Measurements from ENCODE around the gene MRPL42.
"Not testable (repeated sequence)": the region's sequence is repeated elsewhere in the genome, so short reads cannot be mapped to it uniquely, and the experiment has no call there.

Gene MRPL42

DNA sequence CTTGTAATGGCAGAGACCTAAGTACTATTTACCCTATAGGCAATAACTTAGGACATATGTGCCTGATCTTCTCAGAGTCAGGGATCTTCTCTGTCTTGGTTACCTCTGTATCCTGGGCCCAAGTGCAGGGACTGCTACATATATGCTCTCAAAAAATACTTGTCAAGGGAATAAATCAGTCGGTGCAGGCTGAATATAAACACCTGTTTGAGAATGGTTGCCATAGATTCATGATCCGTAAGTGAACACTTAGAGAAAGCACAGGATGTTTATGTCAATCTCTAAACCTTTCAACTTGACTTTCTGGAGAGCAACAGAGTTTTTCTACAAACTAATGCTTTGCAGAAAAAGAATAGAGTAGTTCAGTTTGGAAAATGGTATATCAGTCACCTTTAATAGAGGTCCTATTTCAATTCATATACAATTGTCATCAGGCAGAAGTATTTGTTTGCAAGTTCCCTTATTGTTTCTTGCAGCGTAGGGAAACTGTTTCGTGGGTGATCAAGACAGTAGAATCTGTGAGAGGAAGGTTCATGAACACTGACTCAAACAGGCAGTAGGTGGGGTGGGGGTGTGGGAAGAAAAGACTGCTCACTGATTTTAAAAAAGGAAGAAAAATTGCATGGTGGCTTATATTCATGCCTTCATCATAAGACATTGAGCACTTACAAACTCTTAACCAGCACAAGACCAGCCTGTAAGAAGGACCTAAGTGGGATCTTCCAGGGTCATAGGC, 19.6 kb upstream of the MRPL42 start:
- no peak for DNase-seq (ENCODE audit: low read depth)

- no peak for DNase-seq (ENCODE audit: low read depth)
These were observed 18.5 kb upstream of the MRPL42 start for GRCh38 chr12:93448796-93449195.

GRCh38 chr12:93449277-93449676, 18.0 kb upstream of the MRPL42 start:
- DNase-seq (ENCODE audit: low read depth): no peak

- DNase-seq (ENCODE audit: low read depth): no peak
These were observed 15.7 kb upstream of the MRPL42 start for GRCh38 chr12:93451423-93452158.

GRCh38 chr12:93453633-93454032, 13.7 kb upstream of the MRPL42 start:
- DNase-seq (ENCODE audit: low read depth): peak; percentile 77

- no peak for DNase-seq (ENCODE audit: low read depth)
These were observed 11.2 kb upstream of the MRPL42 start for GRCh38 chr12:93456077-93456476.

- no peak for DNase-seq (ENCODE audit: low read depth)
These were observed 8.2 kb upstream of the MRPL42 start for GRCh38 chr12:93459097-93459496.

DNA sequence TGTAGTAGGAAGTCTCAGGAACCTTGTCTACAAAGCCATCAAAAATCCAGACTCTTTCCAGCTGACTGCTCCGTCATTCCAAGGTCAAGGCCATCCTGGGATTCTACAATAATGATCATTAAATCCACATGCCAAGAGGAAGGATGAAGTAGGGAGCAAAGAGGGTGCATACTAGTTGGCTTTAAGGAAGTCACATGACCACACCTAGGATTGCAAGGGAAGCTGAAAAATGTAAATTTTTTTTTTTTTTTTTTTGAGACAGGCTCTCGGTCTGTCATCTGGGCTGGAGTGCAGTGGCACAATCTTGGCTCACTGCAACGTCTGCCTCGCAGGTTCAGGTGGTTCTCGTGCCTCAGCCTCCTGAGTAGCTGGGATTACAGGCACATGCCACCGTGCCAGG, 7.3 kb upstream of the MRPL42 start:
- DNase-seq (ENCODE audit: low read depth): no peak

DNA sequence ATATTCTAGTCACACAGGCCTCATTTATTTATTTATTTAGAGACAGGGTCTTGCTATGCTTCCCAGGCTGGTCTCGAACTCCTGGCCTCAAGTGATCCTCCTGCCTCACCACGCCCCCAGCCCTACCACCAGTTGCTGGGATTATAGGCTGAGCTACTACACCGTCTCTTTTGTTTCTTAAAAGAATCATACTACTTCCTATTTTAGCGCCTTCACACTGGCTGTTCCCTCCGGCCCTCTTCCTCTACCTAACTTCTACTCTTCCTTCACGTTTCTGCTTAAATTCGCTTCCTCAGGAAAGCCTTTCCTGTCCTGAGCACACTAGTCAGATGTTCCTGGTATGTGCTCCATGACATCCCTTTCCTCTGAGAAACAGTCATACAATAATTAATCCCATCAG, 6.4 kb upstream of the MRPL42 start:
- DNase-seq (ENCODE audit: low read depth): no peak

DNA sequence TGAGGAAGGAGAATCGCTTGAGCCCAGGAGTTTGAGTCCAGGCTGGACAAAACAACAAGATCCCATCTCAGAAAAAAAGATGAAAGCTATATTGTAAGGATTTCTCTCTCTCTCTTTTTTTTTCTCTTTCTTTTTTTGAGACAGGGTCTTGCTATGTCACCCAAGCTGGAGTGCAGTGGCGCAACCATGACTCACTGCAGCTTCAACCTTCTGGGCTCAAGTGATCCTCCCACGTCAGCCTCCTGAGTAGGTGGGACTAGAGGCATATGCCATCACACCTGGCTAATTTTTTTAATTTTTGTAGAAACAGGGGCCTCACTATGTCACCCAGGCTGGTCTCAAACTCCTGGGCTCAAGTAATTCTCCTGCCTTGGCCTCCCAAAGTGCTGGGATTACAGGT, 5.8 kb upstream of the MRPL42 start:
- DNase-seq (ENCODE audit: low read depth): no peak

- DNase-seq (ENCODE audit: low read depth): no peak
These were observed 1.5 kb upstream of the MRPL42 start for GRCh38 chr12:93465841-93466240.

- DNase-seq (ENCODE audit: low read depth): no peak
These were observed 526 bp upstream of the MRPL42 start for GRCh38 chr12:93466625-93467350.

- DNase-seq (ENCODE audit: low read depth): no peak
These were observed 676 bp downstream of the MRPL42 start for GRCh38 chr12:93468008-93468371.

GRCh38 chr12:93469386-93469785, 2.1 kb downstream of the MRPL42 start:
- DNase-seq (ENCODE audit: low read depth): no peak

DNA sequence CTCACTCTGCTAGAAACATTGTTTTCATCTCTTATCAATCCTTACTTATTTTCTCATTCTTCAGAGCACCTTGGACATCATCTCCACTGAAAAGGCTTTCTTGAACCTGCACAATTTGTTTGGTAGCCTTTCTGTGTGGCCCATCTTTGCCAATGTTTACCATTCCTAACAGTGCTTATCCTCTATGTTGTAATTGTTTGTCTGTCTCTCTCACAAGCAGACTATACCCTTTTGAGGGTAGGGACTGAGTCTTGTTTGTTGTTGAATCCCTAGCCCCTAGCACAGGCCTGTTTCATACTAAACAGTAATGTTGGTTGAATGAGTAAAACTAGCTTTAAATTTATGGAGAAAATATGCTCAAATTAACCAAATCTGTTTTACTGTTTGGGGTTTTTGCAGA, 9.2 kb downstream of the MRPL42 start:
- no peak for DNase-seq (ENCODE audit: low read depth)

- no peak for DNase-seq (ENCODE audit: low read depth)
These were observed 15.4 kb downstream of the MRPL42 start for GRCh38 chr12:93482721-93483120.

DNA sequence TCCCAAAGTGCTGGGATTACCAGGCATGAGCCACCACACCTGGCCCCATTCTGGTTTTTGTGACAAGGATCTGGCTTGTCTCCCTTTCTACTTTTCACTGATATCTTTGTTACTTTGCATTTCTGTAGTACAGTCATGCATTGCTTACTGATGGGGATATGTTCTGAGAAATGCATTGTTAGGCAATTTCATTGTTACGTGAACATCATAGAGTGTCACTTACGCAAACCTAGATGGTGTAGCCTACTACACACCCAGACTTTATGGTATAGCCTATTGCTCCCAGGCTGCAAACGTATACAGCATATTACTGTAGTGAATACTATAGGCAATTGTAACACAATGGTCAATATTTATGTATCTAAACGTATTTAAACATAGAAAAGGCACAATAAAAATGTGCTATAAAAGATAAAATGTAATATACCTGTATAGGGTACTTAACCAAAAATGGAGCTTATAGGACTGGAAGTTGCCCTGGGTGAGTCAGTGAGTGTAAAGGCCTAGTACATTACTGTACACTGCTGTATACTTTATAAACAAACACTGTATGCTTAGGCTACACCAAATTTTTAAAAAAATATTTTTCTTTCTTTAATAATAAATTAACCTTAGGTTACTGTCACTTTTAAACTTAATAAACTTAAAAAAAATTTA, 16.0 kb downstream of the MRPL42 start:
- DNase-seq (ENCODE audit: low read depth): no peak

DNA sequence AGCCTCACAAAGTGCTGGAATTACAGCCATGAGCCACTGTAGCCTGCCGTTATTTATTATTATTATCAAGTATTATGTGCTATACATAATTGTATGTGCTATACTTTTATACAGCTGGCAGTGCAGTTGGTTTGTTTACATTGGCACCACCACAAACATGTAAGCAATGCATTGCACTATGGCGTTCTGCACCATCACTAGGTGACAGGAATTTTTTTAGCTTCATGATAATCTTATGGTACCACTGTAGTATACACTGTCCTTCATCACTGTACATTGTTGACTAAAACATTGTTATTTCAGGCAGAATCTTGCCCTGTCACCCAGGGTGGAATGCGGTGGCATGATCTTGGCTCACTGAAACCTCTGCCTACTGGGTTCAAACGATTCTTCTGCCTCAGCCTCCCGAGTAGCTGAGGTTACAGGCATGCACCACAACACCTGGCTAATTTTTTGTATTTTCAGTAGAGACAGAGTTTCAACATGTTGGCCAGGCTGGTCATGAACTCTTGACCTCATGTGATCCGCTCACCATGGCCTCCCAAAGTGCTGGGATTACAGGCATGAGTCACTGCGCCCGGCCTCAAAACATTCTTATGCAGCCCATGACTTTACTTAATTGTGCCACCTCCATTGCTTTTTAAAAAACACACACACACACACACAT, 17.1 kb downstream of the MRPL42 start:
- peak; percentile 68 for DNase-seq (ENCODE audit: low read depth)

GRCh38 chr12:93492808-93493207, 25.5 kb downstream of the MRPL42 start:
- DNase-seq (ENCODE audit: low read depth): not testable (repeated sequence)

DNA sequence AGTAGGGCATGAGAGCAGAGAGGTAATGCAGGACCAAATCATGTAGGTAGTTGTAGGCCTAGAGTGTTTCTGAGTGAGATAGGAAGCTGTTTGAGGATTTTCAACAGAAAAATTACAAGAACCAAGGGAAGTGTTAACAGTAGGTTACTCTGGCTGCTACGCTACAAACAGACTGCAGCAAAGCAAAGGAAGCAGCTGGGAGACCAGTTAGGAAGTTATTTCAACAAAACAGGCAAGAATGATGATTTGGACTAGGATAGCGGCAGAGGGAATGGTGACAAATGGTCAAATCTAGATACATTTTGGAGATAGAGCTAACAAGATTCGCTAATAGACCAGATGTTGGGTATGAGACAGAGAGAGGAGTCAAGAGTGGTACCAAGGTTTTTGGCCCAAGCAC, 26.8 kb downstream of the MRPL42 start:
- DNase-seq (ENCODE audit: low read depth): no peak

DNA sequence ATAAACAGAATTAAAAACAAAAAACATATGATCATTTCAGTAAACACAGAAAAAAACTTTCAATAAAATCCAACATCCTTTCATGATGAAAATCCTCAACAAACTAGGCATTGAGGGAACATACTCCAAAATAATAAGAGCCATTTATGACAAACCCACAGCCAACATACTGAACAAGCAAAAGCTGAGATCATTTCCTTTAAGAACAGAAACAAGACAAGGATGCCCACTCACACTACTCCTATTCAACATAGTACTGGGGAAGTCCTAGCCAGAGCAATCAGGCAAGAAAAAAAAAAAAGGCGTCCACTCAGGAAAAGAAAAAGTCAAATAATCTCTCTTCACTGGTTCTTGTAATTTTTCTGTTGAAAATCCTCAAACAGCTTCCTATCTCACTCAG, 30.1 kb downstream of the MRPL42 start:
- no peak for DNase-seq (ENCODE audit: low read depth)

GRCh38 chr12:93498813-93499212, 31.5 kb downstream of the MRPL42 start:
- DNase-seq (ENCODE audit: low read depth): not testable (repeated sequence)

Data from EH (cell line).